HT1080 (cell line): ENCODE measurements around the gene LMNB1. TPM values are rescaled to one million over a fixed set of nuclear protein-coding genes. Genes with fewer than 3 reads are reported as not detected.
"Not testable (repeated sequence)": the region's sequence is repeated elsewhere in the genome, so short reads cannot be mapped to it uniquely, and the experiment has no call there.

Experiments
- DNase-seq: peaks from one replicate; pipeline ENCODE4 v3.0.0-alpha.2; 2015; ENCODE audit warnings: low read depth
- total RNA-seq: library from RNA; depleted of rRNA; stranded (reverse); fragments of >200 nt; shearing (Covaris generic); gene quantifications from 2 replicates; pipeline ENCODE4 v1.2.3, GENCODE V29; 2014

The LMNB1 gene
- total RNA-seq, 1 experiment from 2014 or later, result 129 TPM

GRCh38 chr5:126826619-126827215, 49.8 kb downstream of the LMNB1 start:
- DNase-seq, result no peak

- DNase-seq, result no peak
Measured at GRCh38 chr5:126829098-126829497, 52.2 kb downstream of the LMNB1 start.

DNA sequence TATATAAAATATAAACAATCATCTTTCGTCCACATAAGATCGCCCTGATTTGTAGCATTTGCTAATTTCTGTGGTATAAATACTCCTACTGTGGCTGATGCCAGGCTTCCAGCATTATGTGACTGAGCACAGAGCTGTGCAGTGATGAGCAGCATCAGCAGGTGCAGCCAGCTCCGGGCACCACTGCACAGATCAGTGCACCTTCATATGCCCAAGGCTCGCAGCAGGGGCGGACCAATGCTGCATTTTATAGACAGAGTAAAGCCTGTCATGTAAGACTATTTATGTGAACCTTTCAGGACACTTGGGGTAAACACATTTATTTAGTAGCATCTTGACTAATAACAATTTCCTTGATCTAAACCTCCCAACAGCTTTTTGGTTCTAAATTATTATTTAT, 53.1 kb downstream of the LMNB1 start:
- DNase-seq, result no peak

GRCh38 chr5:126831156-126831555, 54.2 kb downstream of the LMNB1 start:
- DNase-seq, result no peak

- DNase-seq, result no peak
Measured at GRCh38 chr5:126836778-126837177, 59.8 kb downstream of the LMNB1 start.

- no peak for DNase-seq
Measured at GRCh38 chr5:126837242-126837641, 60.3 kb downstream of the LMNB1 start.

DNA sequence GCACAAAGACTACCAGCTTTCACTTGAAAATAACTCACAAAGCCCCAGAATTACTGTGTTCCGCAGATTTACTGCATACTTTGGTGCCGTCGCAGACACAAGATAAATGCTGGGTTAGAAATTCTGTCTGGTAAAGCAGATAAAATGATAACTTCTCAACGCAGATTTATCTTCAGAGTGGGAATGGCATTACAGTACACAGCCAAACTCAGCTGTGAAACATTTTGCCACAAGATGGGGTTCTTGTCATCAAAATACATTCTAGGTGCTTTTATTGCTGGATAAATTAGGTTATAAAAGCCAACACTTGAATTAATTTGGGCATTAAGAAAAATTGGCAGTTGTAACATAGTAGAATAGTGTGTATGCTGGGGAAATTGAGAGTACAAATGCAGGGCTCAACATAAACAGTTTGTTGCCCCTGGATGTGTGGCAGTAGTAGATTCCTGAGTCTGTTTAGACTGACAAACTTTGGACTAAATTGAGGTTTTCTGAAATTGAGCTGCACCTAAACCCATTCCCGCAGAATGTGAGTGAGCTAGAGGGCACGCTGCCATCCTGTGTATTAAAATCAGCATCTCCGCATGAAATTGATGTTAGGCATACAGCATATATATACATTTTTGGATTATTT, 61.1 kb downstream of the LMNB1 start:
- no peak for DNase-seq

- not testable (repeated sequence) for DNase-seq
Measured at GRCh38 chr5:126839407-126839806, 62.5 kb downstream of the LMNB1 start.

DNA sequence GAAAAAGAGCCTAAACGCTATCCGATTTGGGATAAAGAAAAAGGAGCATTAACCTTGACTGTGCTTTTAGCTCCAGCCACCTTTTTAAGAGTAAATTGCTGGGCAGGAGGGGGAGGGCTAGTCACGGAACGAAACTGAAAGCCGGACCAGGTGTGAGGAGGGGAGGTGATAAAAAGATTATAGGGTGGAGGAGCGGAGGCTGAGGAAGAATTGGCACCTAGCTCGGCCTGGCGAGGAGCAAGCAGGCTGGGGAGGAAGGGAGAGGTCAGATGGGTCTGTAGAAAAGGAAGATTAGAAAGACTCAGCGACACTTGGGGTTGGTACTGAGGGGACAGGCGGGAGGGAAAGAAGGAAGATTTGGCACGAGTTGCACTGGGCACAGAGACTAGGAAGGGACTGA, 66.4 kb downstream of the LMNB1 start:
- DNase-seq, result not testable (repeated sequence)

DNA sequence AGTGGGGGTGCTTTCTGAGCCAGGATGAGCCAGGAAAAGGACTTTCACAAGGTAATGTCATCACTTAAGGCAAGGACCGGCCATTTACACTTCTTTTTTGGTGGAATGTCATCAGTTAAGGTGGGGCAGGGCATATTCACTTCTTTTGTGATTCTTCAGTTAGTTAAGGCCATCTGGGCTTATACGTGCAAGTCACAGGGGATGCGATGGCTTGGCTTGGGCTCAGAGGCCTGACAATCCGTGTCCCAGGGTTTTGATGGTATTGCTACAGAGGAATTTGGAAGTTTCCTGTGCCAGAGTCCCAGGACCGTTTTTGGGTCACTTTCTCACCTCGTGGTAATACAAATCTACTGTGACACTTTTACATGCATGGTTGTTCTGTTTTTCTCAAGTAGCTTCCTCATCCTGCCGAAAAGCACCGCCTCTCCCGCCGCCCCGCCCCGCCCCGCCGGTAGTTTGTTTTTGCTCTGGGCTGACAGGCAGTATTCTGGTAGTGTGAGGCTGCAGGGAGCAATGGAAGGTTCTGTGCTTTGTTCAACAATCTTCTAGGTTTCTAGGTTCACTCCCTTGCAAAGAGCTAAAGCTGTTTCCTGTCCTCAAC, 68.6 kb downstream of the LMNB1 start:
- not testable (repeated sequence) for DNase-seq

GRCh38 chr5:126846344-126846743, 69.4 kb downstream of the LMNB1 start:
- DNase-seq, result no peak

DNA sequence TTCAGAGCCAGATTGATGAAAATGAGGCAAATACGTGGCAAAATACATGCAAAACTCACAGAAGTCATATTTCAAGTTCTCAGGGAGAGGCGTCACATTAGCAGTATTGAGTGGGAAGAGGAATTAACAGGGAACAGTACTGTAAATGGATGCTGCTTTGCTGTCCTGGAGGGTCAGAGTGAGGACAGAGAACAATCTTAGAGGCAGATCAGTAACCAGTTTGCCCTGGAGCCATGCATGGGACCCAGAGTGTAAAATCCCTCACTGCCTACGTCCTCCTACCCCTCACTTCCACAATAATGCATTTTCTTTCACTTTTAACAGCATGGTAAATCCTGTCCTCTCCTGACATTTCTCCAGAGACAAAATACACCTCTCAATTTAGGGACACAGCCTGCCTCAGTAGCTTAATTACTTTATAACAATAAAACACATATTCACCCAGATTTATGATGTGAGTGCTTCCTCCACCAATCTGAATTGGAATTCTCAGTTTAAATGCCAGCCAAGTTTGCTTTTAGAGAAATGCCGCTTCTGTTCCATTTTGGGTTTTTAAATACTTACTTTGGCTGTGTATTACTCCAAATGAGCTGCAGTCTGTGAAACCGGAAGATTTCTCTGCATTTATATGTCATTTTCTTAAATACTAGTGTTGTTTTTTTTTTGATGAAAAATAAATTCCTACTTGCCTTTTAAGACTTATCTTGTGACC, 70.0 kb downstream of the LMNB1 start:
- DNase-seq, result no peak

- no peak for DNase-seq
Measured at GRCh38 chr5:126847456-126847820, 70.5 kb downstream of the LMNB1 start.

GRCh38 chr5:126847826-126848251, 70.9 kb downstream of the LMNB1 start:
- DNase-seq, result no peak

DNA sequence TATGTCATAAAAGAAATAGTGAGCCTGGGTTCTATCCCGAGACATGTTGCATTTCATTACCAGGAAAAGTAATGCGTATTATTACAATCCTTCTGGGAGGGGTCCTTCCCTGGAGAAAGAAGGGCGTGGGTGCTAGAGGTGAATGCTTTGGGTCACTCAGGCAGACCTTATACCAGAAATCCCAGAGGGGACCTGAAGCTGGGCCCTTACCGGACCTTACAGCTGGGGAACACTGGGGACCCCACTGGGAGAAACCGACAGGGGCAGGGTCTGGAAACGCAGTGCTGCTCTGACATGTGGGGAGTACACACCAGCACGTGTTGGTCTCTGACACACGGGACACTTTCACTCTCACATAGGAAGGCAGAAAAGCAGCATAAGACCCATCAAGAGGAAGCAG, 71.3 kb downstream of the LMNB1 start:
- DNase-seq, result no peak

DNA sequence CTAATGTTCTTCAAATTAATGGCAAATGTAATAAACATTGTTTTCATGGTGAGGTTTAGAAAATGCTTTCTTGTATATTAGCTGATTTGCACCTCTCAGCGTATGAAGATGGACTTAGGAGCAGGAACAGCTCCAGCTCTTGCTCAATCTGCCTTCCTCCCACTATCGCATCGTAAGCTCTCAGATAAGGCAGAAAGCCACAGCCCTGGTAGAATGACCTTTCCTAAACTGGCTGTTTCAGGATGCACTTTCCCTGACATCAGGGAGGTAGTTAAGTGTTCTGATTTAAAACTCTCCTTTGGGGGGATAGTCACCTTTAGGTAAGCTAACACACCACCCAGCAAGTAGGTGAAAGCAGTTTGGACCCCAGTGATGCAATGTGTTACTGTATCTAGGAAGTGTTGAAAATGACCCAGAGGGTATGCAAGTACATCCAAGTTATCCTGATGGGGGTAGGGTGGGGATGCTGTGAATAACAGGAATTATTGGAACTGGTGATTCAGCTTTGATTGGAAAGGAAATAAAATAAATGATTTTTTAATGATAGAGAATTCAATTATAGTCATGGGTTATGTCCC, 72.3 kb downstream of the LMNB1 start:
- no peak for DNase-seq

- DNase-seq, result no peak
Measured at GRCh38 chr5:126851501-126852011, 74.6 kb downstream of the LMNB1 start.

DNA sequence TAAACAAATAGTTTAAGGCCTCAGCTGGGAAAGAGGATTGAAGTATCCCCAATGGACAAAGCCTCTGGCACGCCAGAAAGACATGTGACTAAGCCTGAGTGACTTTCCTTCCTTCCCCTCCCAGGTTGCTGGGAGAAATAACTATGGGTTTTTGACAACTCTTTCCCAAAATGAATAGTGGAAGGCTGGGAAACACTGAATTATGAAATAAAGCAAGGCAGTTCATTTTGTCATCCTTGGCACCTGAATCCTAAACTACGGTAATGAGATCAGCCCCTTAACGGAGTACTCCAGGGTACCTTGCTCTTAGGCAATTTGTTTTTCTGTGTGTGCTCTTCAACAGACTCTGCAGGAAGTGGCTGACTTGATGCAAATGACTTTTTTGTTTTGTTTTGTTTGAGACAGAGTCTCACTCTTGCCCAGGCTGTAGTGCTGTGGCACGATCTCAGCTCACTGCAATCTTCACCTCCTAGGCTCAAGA, 75.2 kb downstream of the LMNB1 start:
- no peak for DNase-seq

DNA sequence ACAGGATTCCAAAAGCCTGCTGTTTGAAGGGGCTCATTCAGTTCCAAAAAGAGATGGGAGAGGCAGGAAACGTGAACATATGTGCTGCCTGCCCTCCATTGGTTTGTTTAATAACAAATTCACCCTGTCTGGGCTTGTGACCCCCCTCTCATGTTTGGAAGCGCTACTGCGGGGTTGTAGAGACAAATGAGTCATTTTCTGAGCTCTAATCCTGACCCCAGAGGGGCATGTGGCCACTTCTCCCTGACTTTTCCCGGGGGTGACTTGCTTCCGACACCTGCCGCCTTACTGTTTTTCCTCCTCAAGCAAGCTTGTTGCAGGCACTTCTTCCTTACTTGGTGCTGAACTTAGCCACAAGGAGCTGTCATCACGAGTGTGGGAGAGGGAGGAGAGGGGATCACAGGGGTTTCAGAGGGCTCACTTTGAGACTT, 75.9 kb downstream of the LMNB1 start:
- DNase-seq, result no peak

GRCh38 chr5:126853541-126854307, 76.8 kb downstream of the LMNB1 start:
- not testable (repeated sequence) for DNase-seq
